ENCODE data around the gene SNX7.

Gene SNX7

DNA sequence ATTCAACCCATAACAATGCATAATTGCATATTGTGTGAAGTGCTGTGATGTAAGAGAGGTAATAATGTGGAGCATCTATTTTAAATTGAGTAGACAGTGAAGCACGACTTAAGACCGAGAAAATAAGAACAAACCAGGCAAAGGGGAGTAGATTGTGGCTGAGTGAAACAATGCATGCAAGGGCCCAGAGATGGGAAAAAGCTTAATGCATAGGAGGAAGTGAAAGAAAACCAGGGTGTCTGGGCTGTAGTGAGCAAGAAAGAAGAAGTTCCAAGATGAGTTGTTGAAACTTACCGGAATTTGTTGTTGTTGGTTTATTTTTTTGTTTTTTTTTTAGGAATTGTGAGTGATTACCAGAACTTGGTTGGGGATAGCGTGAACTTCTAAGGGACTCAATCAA is 104.7 kb downstream of the SNX7 start:
- no peak for DNase-seq (ENCODE audit: low spot score)

DNA sequence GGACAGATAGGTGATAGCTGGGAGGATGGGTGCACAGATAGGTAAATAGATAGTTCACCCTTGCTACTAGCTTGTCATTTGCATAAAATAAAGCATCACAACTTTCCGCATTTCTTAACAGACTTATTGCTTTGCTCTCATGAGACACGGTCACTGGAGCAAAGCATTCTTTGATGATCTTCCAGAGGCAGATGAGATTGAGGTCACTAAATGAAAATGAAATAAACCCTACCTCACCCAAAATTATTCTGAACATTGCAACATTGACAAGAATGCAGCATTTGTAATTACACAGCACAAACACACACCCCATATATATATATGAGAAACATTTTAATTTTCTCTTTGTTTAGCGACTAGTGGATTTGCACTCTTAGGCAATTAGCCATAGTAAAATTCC is 107.6 kb downstream of the SNX7 start:
- no peak for DNase-seq (ENCODE audit: low spot score)

DNA sequence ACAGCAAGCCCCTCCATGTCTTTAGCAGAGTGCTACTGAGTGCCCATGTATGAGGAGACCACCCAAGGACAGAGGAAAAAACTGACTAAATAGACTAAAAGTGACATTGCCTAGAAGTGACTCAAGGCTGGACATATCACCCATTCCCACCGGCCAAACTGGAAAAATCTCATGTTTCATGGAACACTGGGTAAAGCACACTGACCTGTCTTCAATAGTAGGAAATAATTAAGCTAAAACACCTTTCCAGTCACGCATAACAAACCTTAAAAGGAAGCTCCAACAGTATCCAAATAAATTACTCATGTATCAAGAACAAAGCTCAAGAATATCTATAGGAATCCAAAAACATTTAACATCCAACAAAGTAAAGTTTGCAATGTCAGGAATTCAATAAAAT is 120.4 kb downstream of the SNX7 start:
- DNase-seq (ENCODE audit: low spot score), result no peak

DNA sequence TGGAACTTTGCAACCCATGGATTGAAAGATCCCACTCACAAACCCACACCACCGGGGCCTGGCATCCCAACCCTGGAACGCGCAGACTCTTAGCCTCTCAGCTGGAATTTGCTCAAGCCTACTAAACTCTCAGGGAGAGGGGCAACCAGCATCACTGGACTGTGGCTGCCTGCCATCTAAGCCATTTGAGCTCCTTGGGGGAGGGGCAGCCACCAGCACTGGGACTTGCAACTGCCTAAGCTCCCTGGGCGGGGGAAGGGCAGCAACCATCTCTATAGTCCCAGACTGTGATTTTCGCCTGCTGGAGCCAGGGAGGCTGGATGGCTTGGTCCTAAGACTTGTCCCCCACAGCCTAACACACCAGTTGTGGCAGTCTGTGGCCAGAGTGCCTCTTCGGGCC is 122.3 kb downstream of the SNX7 start:
- DNase-seq (ENCODE audit: low spot score), result no peak

DNA sequence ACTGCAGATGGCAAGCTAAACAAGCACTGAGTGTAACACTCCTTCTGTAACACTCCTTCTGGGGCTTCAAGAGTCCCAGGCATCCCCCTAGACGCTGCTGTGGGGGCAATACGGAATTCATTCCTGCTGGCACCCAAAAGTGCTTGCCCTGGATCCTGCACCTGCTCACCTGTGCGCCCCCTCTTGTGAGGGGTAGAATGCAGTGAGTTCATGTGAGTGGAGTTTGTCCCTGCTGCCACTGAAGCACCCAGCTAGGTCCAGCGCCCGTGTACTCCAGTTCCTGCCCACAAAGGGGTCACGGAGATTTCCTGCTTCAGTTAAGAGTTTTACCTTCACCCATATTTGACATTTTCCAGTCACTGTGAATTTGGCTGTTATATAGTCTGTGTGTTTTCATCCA is 130.0 kb downstream of the SNX7 start:
- DNase-seq (ENCODE audit: low spot score), result no peak

DNA sequence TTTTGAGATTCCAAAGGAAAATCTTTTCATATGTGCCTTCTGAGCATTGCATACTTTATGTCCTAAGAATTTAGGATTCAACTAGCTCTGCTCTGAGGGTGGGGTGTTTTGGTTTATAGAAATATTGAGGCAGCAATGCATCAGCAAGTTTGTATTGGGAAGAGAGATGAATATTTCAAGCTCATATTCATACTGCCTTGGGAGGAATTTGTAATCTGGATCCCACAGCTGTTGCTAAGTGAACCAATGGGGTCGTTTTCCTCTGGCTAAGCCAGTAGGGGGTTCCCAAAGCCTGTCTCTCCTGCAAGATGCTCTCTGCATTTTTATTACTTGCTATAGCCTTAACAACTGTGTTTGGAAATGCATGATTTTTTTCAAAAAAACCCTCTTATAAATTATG is 130.6 kb downstream of the SNX7 start:
- DNase-seq (ENCODE audit: low spot score), result no peak

DNA sequence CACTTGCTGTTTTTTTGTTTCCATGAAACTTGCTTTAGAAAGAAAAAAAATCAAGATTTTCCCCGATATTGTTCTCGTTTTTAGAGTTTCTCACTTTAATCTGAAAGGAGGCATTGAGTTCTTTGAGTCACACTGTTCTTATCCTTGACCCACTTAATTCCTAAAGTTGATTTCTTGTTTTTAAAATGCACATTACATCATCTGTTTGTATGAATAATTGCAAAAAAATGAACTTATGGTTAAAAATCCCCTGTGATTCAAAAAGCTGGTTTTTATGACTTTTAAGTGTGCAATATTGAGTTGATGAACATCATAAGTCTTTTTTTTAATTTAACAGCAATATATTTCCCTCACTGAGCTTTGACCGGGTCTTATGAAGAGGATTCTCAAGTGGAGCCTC is 131.6 kb downstream of the SNX7 start:
- DNase-seq (ENCODE audit: low spot score), result no peak

DNA sequence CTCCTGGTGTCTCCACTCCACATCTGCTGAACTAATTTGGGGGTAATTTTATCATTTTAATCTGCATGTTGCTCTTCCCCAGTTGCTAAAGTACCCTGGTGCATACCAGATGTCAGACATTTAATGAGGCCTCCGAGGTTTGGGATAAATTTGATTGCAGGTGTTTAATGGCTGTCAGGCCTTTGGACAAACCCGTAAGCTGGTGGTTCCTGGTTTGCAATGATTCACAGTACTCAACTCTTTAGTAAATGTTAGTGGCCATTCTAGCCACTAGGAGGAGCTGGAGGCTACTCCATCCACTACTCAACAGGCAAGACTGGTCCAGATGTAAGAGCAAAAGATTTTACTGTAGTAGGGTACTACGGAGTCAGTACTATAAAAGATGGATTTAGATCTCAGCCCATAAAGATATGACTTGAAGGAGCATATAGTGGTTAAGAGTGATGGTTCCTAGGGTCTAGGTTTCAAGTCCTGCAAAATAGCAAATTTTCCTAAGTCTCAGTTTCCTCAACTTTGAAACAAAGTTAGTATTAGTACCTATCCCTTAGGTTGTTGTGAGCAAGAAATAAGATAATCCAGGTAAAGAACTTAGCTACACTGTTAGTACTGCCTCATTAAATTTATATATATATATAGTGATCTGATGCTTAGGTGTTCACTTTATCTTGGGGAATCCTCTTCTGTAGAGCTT is 132.8 kb downstream of the SNX7 start:
- DNase-seq (ENCODE audit: low spot score), result peak; percentile 50

DNA sequence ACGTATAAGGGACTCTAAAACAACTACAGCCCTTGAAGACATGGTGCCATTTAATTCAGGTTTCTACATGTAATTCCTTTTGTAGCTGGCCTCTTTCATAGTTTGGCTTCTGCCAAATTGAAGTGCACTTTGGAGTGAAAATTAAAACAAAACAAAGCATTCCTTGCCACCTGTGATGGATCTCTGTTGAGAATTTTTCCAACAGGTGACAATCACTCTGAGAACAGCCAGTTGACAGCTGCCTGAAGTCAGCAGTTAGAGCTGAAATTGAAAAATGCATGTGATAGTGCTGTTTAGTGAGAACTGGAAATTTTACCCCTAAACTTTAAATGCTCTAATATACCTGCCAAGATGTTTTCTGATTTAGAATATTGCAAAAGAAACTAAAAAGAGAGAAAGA is 134.5 kb downstream of the SNX7 start:
- DNase-seq (ENCODE audit: low spot score), result no peak

DNA sequence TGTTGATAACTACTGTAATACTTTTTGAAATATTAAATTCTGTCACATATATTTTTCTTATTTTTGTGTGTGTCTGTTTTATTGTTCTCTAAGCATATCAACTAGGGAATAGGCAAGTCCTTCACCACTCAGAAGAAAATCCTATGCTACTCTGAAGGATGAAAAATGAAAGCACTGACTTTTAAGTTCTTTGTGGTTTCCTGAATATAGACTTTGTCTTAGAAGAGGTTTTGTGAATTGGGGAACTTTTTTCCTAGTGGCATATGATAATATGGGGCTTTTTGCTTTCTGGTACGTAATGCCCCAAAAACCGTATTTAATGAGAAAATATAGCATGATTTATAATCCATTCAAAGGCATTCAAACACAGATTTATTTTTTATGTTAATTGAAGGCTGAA is 136.0 kb downstream of the SNX7 start:
- no peak for DNase-seq (ENCODE audit: low spot score)

Data from COLO829 (cell line).